ENCODE data around the gene TMEM229B. TPM values are rescaled to one million over a fixed set of nuclear protein-coding genes. Genes with fewer than 3 reads are reported as not detected.

Gene TMEM229B
- total RNA-seq, 2 donors from 2014 or later = 1.1 to 1.5 TPM

DNA sequence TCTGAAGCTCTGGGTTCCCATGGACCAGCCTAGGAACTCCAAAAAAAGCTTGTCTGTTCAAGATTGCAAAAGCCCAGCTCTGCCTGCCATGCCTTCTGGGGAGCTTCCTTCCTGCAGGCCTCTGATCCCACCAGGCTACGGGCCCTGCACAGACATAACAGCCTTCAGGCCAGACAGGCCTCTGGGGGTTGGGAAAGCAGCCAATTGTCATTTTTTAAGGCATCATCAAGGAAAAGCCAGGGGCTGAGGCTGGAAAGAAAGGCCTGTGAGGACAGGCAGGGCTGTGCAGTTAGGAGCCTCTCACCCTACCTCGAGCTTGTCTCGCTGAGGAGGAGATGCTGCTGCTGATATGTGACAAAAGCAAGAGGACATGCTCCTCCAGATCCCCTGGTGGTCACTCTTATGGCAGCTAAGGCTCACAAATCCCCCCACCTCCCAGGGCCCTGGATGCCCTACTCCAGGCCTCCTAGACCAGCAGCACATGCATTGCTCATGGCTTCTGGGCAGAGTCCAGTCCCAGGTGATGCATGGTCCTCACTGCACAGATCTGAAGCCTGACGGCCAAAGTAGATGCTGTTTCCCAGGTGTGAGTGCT, 2.9 kb downstream of the TMEM229B start:
- Histone ChIP-seq H3K9ac (ENCODE audit: extremely low read depth, low read length, poor library complexity, severe bottlenecking) (no peak overlapping the region), H3K9me3 (ENCODE audit: control insufficient read depth, low read length) (no peaks in the 10 kb centered on the region), H3K36me3 (ENCODE audit: control insufficient read depth, insufficient read depth, low read length) (no peaks in the 10 kb centered on the region), H3K27ac (ENCODE audit: low read depth, low read length) (no peak overlapping the region), H3K4me1 (ENCODE audit: control insufficient read depth, insufficient read depth, low read length) (no peaks in the 10 kb centered on the region), H3K27me3 (ENCODE audit: control insufficient read depth, insufficient read depth, low read length, poor library complexity, severe bottlenecking) (no peaks in the 10 kb centered on the region), H3K4me3 (ENCODE audit: low read length) (no peak overlapping the region)
- peaks cover 2% of the 10 kb centered on the region for H3K4me1 Mint-ChIP-seq
- WGBS, 2 experiments (ENCODE audit: insufficient coverage in 1 of 2, insufficient read length in 1 of 2) = 85 to 95% methylated on average over 4 of the region's 4 CpGs
- H3K36me3 Mint-ChIP-seq (ENCODE audit: low read depth) = no peaks in the 10 kb centered on the region
- H3K9me3 Mint-ChIP-seq = peaks cover 1% of the 10 kb centered on the region
- DNase-seq = peak; percentile 73
- peaks cover 2% of the 10 kb centered on the region for H3K27me3 Mint-ChIP-seq (ENCODE audit: insufficient read depth)
- no peak overlapping the region for H3K4me3 Mint-ChIP-seq
- TF ChIP-seq CTCF (conservative IDR thresholded peaks at IDR 0.05) = peak; percentile 70
- peak overlapping the region; percentile 17 for H3K27ac Mint-ChIP-seq

- Mint-ChIP-seq H3K9me3 (peaks cover 1% of the 10 kb centered on the region), H3K27me3 (ENCODE audit: insufficient read depth) (peaks cover 3% of the 10 kb centered on the region)
These were observed 4.8 kb downstream of the TMEM229B start for GRCh38 chr14:67483579-67484285.

More at GRCh38 chr14:67483579-67484285, 4.8 kb downstream of the TMEM229B start:
- WGBS, 2 experiments (ENCODE audit: insufficient coverage in 1 of 2, insufficient read length in 1 of 2) = 90 to 96% methylated on average over 5 to 8 of the region's 8 CpGs
- no peak overlapping the region for H3K4me3 ChIP-seq (ENCODE audit: low read length)
- no peak overlapping the region for H3K9ac ChIP-seq (ENCODE audit: extremely low read depth, low read length, poor library complexity, severe bottlenecking)
- H3K4me1 ChIP-seq (ENCODE audit: control insufficient read depth, insufficient read depth, low read length) = no peaks in the 10 kb centered on the region
- no peaks in the 10 kb centered on the region for H3K27me3 ChIP-seq (ENCODE audit: control insufficient read depth, insufficient read depth, low read length, poor library complexity, severe bottlenecking)
- no peak for TF ChIP-seq CTCF (conservative IDR thresholded peaks at IDR 0.05)
- Mint-ChIP-seq H3K36me3 (ENCODE audit: low read depth) (no peaks in the 10 kb centered on the region), H3K4me3 (no peak overlapping the region), H3K27ac (no peak overlapping the region), H3K4me1 (no peaks in the 10 kb centered on the region)
- H3K36me3 ChIP-seq (ENCODE audit: control insufficient read depth, insufficient read depth, low read length) = no peaks in the 10 kb centered on the region
- H3K9me3 ChIP-seq (ENCODE audit: control insufficient read depth, low read length) = no peaks in the 10 kb centered on the region
- no peak overlapping the region for H3K27ac ChIP-seq (ENCODE audit: low read depth, low read length)
- DNase-seq = no peak
